ENCODE results near the gene FSHB.
"Not testable (repeated sequence)": the region's sequence is repeated elsewhere in the genome, so short reads cannot be mapped to it uniquely, and the experiment has no call there.

The FSHB gene

GRCh38 chr11:30230714-30231113, at the start of gene FSHB:
Gene FSHB, plus strand, starts transcription at chr11:30231014. Its CDS starts 889 bp downstream, at chr11:30231903.
- DNase-seq, result no peak

DNA sequence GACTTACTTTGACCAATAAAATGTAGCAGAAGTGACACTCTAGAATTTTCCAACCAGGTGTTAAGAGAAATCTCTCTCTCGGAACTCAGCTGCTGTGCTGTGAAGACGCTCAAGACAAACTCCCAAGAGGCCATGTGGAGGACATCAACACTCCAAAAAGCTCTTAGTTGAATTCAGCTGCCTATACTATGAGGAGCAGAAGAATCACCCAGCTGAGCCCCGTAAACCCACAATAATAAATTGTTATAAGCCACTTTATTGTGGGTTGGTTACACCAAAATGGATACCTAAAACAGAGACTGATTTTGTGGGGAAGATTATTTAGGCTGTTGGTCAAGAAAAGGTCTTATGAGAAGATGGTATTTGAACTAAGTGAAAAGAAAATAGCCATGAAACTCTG, 44.1 kb upstream of the FSHB start:
- no peak for DNase-seq

DNA sequence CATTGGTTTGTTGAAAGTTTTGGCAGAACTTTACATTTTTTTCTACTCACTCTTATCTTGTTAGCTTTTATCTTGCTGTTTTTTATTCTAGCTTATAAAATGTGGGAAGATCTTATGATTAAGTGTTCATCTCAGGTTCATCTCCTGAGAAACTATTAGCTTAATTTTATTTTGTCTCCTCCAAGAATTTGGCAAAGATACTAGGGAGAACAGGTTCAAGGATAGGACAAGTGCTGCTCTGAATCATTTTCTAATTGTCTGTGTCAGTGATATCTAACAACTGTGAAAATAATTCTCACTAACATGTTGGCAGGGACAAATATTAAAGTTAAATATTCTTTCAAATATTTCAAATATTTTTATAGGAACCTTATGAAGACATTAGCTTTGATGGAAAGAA, 38.2 kb upstream of the FSHB start:
- DNase-seq, result no peak

DNA sequence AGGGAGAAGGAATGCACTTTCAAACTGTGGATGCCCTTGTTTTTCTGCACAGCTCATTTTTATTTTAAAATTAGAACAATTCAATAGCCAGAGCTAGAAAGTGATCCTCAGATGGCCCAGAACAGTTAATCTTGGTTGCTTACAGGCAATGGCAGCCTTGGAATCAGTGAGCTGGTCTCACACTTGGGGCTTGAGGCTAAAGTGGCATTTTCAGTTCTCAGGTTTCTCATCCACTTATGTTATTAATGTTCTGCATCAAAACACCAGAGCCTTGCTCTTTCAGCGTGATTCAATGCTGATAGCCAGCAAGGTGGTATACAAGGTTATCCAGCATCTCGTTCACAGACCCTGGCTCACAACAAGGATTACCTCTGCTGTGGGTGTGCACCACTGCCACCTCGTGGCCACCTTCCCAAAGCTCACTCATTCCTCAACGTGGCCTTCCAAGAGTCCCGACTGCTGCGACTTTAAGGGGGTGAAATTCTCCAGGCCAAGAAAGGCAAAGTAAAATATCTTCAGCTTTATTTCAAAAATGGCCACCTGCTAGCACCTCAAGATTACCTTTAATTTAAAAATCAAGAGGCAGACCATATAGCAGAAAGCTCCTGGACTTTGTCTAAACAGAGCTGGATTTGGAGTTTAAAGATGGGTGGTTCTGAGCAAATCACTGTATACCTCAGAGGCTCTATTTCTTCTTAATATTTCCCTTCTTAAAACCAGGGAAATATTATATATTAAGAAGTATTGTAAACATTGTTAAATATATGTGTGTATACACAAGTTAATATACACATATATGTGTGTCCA, 34.2 kb upstream of the FSHB start:
- DNase-seq, result no peak

DNA sequence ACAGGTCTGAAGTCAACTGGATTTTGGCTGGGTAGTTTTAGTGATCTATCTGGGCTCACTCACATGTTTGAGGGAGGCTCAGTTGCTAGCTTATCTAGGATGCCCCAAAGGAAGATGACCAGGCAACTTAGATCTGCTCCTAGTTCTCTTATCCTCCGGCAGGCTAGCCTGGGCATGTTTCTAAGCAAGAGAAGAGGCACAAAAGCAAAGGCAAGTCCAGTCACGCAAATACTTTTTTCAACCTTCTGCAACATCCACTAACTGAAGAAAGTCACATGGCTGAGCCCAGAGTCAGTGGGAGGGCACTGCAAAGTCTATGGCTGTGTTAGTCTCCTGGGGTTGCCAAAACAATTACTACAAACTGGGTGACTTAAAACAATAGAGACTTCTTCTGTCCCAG, 32.9 kb upstream of the FSHB start:
- no peak for DNase-seq

- DNase-seq, result not testable (repeated sequence)
Observed at GRCh38 chr11:30202989-30203388, 27.8 kb upstream of the FSHB start.

DNA sequence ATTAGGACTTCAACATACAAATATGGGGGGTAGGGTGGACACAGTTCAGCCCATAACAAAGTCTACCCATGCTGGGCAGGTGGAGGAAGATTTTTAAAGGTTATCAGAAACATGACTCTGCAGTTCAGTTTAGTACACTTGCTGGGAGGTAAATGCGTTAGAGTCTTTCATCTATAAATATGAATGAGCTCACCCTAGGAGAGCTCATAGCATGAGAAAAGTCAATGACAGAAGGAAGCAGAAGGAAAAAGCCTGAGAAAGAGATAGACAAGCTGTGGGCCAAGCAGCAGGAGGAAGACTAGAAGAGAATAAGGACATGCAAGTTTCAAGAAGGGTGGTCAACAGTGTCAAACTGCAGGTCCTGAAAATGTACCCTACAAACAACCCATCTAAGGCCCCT, 27.0 kb upstream of the FSHB start:
- no peak for DNase-seq

DNA sequence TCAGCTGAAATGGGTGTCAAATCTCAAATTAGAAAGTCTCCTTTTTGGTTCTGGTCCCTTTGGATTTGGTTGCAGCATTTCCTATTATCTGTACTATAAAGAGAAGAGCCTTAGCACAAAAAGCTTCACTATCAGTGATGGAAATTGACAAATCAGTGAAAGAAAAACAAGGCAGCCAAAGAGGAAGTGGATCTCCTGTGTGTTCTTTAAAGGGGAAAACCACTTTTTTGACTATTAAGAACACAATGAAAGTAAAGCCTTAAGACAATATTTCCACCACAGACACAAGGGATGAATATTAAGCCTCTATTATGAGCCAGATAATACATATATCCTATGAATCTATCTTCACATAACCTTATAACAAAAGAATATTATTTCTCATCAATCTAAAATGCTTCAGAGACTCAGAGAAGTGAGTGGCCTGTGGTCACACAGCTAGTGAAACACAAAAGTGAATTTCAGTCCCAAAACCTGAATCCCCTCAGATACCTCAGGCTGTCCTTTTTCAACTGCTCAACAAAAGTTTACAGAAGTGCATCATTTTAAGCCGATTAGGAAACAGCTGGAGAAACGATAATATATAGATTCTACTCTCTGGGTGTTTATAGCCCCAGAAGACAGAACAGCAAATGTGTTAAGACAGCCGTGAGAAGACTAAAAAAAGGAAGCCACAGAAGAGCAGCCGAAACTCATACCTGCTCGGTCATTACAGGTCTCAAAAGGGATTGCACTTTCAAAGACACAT, 24.4 kb upstream of the FSHB start:
- no peak for DNase-seq

DNA sequence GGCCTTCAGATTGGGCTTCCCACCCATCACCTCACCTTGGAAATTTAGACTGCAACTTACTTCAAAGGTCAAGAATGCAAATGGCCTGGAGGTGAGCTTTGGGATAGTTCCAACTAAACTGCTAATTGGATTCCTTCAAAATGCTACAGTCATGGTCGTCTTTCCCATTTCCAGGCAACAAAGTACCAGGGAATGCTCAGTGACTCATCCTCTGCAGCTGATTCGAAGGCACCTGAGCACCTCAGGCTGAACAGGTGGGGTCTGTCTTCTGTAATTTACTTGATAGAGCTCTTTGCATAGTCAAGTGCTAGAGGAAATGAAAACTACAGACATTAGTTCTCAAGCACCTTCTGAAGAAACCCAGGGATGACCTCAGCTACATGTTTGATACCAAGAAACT, 20.5 kb upstream of the FSHB start:
- DNase-seq, result no peak

GRCh38 chr11:30216534-30216933, 14.3 kb upstream of the FSHB start:
- no peak for DNase-seq

- DNase-seq, result no peak
Observed at GRCh38 chr11:30218278-30218677, 12.5 kb upstream of the FSHB start.

- DNase-seq, result no peak
Observed at GRCh38 chr11:30225642-30226041, 5.2 kb upstream of the FSHB start.

- DNase-seq, result no peak
Observed at GRCh38 chr11:30228323-30228884, 2.4 kb upstream of the FSHB start.

DNA sequence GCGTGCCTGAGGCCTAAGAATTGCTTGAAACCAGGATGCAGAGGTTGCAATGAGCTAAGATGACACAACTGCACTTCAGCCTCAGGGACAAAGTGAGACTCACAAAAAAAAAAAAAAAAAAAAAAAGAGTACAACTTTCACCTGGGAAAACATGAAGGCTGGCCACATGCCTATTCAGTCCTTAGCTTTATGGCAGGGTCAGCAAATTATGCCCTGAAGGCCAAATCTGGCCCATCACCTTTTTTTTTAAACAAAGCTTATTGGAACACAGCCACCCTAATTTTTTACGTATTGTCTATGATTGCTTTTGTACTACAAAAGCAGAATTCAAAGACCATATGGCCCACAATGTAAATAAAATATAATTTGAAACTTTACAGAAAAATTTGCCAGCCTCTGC, 8.2 kb downstream of the FSHB start:
- DNase-seq, result no peak

GRCh38 chr11:30244265-30244664, 13.5 kb downstream of the FSHB start:
- no peak for DNase-seq

DNA sequence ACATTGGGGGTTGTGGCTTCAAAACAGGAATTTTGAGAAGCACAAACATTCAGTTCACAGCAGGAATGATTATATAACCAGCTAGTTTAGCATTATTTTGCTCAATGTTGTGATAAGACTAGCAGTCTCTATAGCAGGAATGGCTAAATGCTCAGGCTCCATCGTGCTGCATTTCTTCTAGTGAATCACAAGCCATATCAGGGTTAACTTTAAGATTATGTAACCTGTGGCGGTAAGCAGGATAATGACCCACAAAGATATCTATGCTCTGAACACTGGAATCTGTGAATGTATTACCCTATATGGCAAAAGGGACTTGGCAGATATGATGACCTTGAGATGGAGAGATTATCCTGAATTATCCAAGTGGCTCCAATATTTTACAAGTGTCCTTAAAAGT, 14.8 kb downstream of the FSHB start:
- no peak for DNase-seq

DNA sequence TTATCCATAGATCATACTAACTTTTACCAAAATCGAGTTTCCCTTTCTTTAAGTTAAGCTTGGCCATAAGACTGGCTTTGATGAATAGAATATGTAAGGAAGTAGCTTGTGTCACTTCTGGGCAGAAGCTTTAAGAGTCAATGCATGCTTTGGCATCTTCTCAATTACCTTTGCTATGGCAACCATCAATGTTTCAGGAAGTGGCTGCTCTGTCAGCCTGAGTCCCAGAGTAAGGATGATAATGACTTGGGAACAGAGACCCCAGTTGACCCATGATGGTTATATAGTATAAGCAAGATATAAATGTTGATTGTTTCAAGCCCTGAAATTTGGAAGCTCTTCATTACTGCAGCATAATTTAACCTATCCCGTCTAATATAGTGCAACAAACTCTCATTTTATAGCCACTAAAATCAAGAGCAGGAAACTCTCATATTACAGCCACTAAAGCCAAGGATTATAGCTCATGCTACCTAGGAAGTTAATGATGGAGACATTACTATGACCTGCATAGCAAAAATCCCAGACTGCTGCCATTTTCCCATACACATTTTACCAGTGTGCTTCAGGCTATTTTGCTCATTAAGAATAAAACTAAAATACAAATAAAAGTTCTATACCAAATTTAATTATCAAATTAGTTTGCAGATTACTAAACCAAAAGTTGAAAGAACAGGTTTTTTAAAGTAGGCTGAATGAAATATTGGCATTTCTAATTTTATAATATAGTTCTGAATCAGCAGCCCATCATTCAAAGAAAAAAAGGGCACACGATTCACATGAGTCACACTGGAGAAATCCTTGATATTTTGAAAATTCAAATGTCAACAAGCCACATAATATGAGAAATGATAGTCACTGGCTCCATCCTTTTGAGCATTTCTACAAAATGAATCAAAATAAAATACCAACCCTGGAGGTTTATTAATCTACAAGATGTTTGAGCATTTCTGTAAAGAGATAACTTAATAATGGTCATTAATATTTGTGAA, 23.8 kb downstream of the FSHB start:
- no peak for DNase-seq

DNA sequence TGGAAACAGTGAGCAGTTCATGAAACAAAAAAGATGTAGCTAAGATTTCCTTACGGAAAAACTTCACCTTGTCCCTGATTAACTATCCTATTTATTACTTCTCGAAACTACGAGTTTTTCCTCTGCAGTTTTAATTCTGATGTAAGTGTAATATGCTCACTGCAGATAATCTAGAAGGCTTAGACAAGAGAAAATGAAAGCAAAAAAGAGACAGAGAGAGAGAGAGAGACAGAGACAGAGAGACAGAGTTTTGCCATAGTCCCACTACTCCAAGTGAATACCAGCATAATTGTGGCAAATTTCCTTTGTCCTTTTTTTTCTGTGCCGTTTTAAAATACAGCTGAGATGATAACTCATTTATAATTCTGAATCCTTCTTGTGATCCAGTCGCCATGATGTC, 24.8 kb downstream of the FSHB start:
- DNase-seq, result no peak

GRCh38 chr11:30257058-30257457, 26.2 kb downstream of the FSHB start:
- no peak for DNase-seq

DNA sequence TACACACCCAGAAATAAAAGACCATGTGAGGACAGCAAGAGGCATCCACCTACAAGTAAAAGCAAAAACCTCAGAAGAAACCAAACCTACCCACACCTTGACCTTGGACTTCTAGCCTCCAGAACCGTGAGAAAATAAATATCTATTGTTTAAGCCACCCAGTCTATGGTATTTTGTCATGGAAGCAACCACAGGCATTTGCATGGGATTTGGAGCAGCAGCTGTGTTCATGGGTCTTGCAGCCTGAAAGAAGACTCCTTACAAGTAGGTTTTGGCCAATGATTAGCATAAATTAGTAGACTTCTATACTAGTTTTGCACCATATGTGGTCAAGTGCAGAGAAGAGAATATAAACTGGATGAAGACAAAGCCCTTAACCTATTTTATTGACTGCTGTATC, 27.9 kb downstream of the FSHB start:
- DNase-seq, result no peak

- no peak for DNase-seq
Observed at GRCh38 chr11:30260813-30261212, 30.0 kb downstream of the FSHB start.

DNA sequence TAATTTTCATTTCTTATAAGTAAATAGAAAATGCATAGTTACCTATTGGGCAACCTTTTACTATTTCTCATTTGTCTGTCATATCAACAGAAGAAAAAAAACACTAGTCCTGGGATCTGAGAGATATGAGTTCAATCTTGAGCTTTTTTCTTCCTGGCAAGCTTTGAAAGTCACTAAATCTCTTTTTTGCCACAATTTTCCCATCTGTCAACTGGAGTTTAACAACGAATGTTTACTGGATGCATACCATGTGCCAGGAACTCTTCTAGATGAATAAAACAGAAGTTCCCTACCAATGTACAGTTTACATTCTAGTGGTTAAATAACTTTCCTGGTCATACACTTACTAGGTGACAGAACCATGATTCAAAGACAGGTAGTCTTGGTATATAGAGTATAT, 31.0 kb downstream of the FSHB start:
- no peak for DNase-seq

DNA sequence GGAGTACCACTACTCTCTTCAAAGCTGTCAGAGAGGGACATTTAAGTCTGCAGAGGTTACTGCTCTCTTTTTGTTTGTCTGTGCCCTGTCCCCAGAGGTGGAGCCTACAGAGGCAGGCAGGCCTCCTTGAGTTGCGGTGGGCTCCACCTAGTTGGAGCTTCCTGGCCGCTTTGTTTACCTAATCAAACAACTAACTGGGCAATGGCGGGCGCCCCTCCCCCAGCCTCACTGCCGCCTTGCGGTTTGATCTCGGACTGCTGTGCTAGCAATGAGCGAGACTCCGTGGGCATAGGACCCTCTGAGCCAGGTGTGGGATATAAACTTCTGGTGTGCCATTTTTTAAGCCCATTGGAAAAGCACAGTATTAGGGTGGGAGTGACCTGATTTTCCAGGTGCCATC, 37.8 kb downstream of the FSHB start:
- DNase-seq, result not testable (repeated sequence)

Measured in NCI-H1417 treated with DMSO at 0.1 percent for 48 hours (cell line).